ENCODE measurements around the gene PIGU. TPM values are rescaled to one million over a fixed set of nuclear protein-coding genes. Genes with fewer than 3 reads are reported as not detected.
A peak's percentile ranks its signal among the peaks of the same experiment; 100 is the strongest.

PIGU gene
- total RNA-seq, 1 donor from 2014 or later: 12.9 TPM

DNA sequence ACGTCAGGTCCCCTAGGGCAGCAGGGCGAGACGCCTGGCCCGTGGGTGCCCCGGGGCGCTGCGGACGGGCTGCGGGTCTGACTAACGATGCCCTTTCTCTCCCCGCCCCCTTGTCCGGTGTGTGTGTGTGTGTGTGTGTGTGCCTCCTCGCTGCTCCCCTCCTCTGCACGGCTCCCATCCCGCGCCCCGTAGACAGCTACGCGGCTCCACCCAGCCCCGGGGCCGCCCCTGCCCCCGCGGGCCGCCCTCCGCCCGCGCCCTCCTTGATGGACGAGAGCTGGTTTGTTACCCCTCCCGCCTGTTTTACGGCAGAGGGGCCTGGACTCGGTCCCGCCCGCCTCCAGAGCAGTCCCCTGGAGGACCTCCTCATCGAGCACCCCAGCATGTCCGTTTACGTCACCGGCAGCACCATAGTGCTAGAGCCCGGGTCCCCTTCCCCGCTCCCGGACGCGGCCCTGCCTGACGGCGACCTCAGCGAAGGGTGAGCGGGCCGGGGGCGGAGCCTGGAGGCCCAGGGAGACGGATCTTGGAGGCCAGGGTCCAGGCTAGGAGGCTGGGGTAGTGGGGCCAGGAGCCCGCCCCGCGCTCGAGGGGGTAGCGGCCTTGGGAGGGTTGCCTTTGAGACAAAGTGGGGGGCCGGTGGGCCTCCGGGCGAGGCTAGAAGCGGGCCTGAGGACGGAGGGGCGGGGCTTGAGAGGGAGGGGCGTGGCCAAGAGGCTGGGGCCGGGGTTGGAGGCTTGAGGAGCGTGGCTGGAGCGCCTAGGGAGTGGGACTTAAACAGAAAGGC, 32.3 kb upstream of the PIGU start:
- DNase-seq (ENCODE audit: missing footprints) (peak; percentile 93), ATAC-seq (peak; percentile 76)
- intact Hi-C loops (cut with DNase I): loop anchor here (5.0 kb wide), 1 partner anchor 172 kb away; no protein-coding TSS in a partner anchor

DNA sequence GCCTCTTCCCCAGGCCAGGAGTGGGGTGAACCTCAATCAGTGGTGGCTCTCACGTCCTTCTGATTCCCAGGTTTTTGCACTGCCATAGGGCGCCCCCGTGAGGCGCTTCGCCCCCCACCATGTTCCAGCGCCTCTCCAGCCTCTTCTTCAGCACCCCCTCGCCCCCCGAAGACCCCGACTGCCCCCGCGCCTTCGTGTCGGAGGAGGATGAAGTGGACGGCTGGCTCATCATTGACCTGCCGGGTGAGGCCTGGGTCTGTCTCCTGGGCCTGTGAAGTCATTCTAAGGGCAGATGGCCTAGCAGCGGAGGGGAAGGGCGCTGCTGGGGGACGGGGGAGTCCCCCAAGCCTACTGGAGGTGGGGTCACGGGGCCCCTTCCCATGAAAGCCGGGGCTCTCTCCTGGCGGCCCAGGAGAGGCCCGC, 31.7 kb upstream of the PIGU start:
- intact Hi-C loops (cut with DNase I): loop anchor here (5.0 kb wide), 1 partner anchor 171 kb away; no protein-coding TSS in a partner anchor
- DNase-seq (ENCODE audit: missing footprints) (peak; percentile 82), ATAC-seq (no peak)

DNA sequence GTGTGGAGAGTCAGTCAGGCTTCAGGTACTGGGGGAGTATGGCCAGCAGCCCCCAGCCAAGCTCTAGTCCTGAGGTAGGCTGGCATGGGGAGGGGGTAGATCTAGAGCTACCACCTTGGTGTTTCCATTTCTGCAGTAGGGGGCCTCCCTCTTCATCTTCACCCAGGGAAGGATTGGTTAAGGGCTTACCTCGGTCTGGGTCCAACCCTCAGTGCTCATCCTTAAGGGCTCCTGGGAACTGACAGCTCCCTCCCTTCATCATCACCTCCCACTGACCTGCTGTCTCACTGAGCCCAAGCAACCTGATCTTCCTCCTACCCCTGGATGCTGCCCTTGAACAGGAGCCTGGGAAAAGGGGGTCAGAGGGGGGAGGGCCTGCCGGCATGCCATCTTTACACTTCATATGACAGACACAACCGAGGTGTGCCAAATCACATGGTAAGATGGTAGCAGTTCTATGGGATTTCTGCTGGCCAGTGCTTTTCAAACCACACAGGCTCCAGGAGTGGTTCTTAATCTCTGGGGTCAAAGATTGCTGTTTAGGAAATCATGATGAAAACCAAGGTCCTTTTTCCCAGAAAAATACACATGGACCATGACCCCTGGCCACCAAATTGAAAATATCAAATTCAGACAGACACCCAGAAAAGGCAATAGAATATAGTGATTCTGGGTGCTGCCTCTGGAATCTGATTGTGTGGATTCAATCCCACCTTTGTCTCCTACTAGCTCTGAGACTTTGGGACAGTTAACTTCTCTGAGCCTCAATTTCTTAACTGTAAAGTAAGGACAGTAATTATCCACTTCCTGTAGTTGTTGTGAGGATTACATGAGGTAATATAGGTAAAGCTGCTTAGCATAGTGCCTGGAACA, 30.3 kb upstream of the PIGU start:
- ATAC-seq: no peak
- intact Hi-C loops (cut with DNase I): loop anchor here (5.0 kb wide), 1 partner anchor 170 kb away; no protein-coding TSS in a partner anchor
- no peak for DNase-seq (ENCODE audit: missing footprints)

DNA sequence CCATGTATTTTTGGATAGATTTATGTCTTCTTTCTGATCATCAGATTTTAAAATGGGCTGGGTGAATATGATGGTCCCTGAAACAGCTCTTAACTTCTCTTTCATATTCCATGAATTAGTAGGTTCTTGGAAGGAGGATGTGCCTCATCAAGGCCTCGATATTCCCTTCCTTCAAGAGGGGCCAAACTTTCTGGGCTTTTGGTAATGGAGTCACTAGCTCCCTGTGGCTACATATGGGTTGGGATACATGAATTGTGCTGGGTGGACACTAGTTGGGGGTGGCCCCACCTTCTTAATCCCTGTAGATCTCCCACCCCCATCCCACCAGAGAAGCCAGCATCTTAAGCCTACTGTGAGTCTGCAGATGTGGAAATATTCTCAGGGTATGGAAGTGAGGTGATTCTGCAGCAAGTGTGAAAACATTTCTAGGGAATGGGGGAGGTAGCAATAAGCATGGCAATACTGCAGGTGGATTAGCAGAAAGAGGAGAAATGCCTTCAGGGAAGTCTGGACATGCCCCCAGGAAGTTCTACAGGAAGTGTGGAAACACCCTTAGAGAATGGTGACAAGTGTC, 29.5 kb upstream of the PIGU start:
- intact Hi-C loops (cut with DNase I): loop anchor here (5.0 kb wide), 1 partner anchor 169 kb away; no protein-coding TSS in a partner anchor
- DNase-seq (ENCODE audit: missing footprints) (no peak), ATAC-seq (no peak)

DNA sequence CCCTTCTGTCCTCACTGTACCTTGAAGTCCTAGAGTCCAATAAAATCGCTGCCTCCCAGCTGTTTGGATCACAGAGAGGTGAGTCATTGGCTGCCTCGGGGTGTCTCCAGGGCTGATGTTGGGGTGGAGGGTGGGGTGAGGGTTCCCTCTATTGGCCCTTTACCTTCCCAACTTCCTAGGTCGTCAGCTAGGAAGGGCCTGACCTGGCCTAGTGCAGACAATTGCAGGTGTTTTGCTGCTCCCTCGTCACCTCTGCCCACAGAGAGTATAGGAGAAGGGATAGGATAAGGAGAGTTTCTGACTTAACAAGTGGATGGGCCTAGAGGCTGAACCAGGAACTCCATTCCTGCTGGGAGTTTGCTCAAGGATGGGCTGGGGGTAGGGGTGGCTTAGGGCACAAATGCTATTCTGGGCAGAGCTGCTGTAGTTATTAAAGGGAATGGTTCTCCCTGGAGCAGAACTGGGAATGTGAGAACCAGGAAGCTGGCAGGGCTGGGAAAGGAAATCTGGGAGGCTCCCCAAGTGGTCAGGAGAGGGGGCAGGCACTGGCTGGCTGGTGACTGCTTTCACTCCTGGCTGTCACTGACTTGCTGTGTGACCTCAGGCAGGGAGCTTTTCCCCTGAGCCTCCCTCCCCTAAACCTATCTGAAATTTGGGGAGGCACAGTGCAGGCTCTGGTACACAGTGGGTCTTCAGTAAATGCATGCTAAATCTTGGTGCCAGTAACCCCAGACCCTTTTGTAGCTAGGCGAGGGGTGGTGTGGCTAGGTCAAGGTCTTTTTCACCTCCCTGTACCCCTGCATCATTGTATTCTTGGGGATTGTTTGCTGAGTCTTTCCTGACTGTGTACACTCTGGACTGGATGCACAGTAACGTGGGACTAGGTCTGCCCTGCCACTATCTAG, 28.8 kb upstream of the PIGU start:
- ATAC-seq (peak; percentile 7), DNase-seq (ENCODE audit: missing footprints) (peak; percentile 65)
- intact Hi-C loops (cut with DNase I): loop anchor here (2.0 to 5.0 kb wide), 2 partner anchors 29 to 168 kb away; partner anchors contain the start of gene PIGU

DNA sequence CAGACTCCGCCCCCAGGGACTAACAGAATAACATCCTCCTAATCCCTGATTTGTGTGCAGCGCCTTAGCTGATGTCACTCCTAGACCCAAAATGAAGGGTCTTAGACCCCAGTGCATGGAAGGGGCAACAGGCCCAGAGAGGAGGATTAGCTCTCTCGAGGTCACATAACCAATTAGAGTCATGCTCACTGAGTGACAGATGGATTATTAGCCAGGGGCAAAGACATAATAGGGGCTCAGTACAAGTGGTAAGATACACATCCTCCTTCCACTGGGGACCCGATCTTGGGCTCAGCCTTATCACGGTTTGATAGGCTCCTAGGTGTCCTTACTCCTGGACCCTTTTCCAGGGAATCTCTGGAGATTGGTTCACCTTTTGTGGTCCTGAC, 28.1 kb upstream of the PIGU start:
- ATAC-seq (no peak), DNase-seq (ENCODE audit: missing footprints) (no peak)
- intact Hi-C loops (cut with DNase I): loop anchor here (2.0 to 5.0 kb wide), 2 partner anchors 28 to 168 kb away; partner anchors contain the start of gene PIGU

DNA sequence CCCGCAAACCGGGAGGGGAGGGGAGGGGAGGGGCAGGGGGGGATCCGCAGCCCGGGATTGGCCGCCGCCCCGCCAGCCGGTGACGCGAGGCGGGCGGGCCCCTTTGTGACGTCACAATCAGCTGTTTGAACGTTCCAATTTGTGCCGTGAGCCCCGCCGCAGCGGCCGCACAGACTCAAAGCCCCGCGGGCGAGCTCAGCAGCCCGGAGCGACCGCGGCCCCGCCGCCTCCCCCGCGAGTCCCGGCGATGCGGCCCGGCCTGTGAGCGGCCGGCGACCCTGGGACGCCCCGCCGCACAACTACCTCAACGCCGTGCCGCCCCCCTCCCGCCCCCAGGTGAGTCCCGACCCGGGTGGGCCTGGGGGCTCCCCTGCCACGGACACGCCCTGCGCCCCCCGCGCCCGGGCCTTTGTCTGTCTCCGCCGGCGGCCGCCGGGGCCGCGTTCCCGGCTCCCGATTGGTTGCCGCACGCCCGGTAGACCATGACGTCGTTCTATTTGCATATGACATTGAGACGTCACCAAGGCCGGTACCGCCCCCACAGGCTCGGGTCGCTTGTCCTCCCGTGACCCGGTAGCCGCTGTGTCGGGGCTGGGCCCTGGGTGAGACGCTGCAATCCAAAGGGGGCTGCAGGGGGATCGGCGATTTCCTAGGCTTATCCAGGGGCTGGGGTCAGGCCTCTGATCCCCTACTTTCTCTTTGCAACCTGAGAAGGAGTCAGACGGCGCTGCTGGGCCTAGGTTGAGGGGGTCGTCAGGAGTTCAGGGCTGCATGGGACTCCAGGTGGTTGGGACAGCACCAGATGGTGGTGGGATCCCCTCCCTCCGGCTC, 27.5 kb upstream of the PIGU start, which contains the start of gene TP53INP2:
TP53INP2 (plus strand) TSS at position 168 of the 831 bp plus-strand sequence. CDS start 4,396 bp downstream, outside the sequence.
- intact Hi-C loops (cut with DNase I): loop anchor here (1.0 to 5.0 kb wide), 5 partner anchors 28 to 392 kb away; partner anchors contain the start of gene PIGU
- ATAC-seq: peak; percentile 79
- DNase-seq (ENCODE audit: missing footprints): peak; percentile 98

DNA sequence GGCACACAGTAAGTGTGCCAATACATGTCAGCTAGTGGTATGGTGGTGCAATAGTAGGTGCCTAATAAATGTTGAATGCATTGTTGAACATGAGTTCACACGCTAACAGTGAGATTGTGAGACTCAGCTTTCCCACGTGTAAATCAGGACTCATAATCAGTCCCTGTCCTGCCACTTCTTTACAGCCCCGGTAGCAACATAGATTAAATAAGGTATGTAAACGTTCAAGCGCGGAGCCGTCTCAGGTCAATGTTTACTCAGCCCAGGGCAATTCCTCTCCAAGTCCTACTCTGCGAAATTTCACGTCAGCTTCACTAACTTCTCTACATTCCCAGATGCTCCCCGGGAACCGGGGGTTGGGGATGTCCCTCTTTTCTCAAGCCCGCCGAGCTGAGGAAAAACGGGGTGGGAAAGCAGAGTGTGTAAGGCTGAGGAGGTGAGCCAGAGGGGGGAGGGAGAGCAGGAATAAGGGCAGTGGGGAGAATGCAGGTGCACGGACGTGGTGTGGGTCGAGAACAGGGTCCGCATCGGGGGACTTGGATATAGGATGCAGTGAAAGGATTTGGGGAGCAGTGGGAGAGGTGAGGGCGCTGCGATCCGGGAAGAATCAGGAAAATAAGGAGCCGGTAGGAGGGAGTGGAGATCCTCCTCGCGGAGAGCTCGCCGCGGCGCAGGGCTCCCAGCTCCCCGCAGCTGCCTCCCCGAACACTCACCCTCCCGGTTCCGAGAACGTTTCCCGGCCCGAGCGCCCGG, 26.7 kb upstream of the PIGU start:
- peak; percentile 69 for DNase-seq (ENCODE audit: missing footprints)
- intact Hi-C loops (cut with DNase I): loop anchor here (1.0 to 5.0 kb wide), 4 partner anchors 27 to 391 kb away; partner anchors contain the start of gene PIGU

DNA sequence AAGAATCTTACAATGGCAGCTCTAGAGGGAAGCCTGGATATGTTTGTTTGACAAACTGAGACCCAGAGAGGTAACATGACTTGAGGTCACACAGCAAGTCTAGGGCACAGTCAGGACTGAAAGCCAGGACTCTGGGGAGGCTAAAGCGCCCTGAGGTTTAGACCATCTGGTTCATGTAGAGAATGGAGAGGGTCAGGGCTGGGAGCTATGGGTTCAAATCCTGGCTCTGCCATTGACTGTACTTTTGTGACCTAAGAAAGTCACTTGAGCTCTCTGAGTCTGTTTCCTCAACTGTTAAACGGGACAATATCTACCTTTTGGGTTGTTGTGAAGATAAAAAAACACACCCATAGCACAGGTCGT, 26.1 kb upstream of the PIGU start:
- intact Hi-C loops (cut with DNase I): loop anchor here (5.0 kb wide), 2 partner anchors 76 to 391 kb away; no protein-coding TSS in a partner anchor
- no peak for DNase-seq (ENCODE audit: missing footprints)
- no peak for ATAC-seq

More for the DNA sequence above, 26.7 kb upstream of the PIGU start:
- peak; percentile 6 for ATAC-seq

DNA sequence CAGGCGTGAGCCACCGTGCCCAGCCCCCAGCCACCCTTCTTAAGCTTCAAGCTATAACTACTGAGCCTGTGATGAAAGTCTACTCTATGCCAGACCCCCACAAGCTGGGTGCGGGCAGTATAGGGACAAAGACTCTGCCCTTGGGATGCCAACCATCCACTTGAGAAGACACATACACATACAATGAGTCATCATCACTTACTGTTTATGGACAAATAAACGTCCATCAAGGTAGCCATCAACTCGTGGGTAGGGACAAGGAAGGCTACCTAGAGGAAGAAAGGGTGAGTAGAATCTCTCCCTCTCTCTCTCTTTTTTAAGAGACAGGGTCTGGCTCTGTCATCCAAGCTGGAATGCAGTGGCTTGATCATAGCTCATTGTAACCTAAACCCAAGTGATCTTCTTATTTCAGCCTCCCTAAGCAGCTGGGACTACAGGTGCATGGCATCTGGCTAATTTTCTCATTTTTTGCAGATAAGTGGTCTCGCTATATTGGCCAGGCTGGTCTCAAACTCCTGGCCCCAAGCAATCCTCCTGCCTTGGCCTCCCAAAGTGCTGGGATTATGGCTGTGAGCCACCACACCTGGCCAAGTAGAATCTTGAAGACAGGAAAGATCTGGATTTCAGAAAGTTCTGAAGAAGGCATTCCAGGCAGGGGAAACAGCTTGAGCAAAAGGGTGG, 24.7 kb upstream of the PIGU start:
- no peak for DNase-seq (ENCODE audit: missing footprints)
- ATAC-seq: no peak
- intact Hi-C loops (cut with DNase I): loop anchor here (5.0 kb wide), 2 partner anchors 74 to 389 kb away; no protein-coding TSS in a partner anchor

DNA sequence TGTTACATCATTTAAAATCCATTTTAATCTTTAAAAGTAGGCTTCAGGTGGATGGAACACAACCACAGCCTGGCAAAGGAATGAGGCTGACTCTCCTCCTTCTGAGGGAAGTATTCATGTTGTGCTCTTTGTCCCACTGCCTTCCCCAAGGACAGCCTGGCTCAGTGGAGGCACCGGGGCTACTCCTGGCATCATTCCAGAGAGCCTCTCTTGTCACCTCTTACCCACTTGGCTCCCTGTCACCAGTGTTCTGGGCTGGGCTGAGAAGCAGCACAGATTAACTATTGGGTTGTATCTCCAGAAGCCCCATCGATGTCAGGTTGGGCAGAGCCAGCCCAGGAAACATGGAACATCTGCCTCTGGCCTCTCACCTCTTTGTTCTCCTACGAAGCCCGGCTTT, 16.5 kb upstream of the PIGU start:
- DNase-seq (ENCODE audit: missing footprints) (no peak), ATAC-seq (peak; percentile 62)
- intact Hi-C loops (cut with DNase I): no loop called here

DNA sequence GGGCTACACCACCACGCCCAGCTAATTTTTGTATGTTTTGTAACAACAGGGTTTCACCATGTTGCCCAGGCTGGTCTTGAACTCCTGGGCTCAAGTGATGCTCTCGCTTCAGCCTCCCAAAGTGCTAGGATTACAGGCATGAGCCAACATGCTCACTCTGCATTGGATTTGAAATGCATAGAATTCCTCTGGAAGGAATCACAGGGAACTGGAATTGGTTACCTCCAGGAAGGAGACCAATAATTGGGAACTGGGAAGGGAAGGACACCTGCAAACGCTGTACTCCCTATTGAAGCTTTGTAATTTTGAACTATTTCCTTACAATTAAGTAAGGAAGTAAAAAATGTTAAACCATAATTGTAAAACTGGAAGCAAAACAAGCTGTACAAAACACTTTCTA, 14.9 kb upstream of the PIGU start:
- ATAC-seq (no peak), DNase-seq (ENCODE audit: missing footprints) (no peak)
- intact Hi-C loops (cut with DNase I): no loop called here

DNA sequence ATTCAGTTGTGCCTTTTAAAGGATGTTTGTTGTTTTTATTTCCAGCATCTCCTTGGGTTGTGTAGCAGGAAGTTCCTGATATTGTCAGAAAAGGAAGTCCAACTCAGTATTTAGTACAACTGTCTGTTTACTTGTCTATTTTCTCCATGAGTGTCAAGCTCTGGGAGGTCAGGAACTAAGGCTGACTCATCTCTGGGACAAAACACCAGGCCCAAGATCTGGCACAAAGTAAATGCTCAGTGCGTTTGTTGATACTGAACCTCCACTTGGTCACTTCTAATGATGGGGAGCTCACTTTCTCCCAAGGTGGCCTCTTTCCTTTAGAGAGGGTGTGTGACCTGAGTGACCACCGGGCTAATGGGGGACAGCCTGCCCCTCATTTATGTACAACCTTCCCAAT, 12.6 kb upstream of the PIGU start:
- DNase-seq (ENCODE audit: missing footprints) (no peak), ATAC-seq (no peak)
- intact Hi-C loops (cut with DNase I): no loop called here

DNA sequence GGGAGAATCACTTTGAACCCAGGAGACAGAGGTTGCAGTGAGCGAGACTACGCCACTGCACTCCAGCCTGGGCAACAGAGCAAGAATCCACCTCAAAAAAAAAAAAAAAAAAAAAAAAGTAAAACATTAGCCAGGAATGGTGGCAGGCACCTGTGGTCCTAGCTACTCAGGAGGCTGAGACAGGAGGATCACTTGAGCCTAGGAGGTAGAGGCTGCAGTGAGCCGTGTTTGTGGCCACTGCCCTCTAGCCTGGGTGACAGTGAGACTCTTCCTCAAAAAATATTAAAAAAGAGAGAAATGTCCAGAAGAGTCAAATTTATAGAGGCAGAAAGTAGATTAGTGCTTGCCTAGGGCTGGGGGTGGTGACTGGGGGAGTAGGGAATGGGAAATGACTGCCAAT, 6.8 kb upstream of the PIGU start:
- DNase-seq (ENCODE audit: missing footprints) (no peak), ATAC-seq (no peak)
- intact Hi-C loops (cut with DNase I): no loop called here

DNA sequence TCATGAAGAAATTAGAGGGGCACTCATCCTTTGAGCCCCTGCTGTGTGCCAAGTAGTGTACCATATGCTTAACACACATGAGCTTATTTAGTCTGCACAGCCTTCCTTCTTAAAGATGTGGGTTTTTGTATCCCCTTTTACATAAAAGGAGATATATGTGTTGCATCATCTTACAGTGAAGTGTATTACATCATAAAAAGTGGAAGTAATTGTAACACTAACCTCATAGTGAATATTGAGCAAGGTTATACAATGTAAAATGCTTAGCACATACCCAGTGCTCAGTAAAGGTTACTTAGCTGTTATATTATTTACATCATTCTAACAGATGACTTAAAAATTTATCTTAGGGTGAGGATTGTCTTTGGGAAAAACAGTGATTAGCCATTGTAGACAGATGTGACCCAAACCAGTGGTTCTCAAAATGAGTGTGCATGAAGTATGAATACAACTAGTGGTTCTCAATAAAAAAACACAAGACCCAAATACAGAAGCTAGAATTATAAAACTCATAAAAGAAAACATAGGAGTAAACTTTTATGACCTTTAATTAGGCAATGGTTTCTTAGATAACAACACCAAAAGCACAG, 3.8 kb upstream of the PIGU start:
- ATAC-seq: no peak
- intact Hi-C loops (cut with DNase I): no loop called here
- DNase-seq (ENCODE audit: missing footprints): no peak

All from Right ventricle myocardium inferior (tissue), 1 donor.